Activated CD4-positive, alpha-beta T cell treated with anti-CD3 and anti-CD28 coated beads, Interleukin-2, amount 50 U/mL, for 1 hour (primary cell): ENCODE data around the gene B3GNT5.
"Not testable (repeated sequence)": the region's sequence is repeated elsewhere in the genome, so short reads cannot be mapped to it uniquely, and the experiment has no call there.

Source experiments
- DNase-seq: peaks from one replicate; pipeline ENCODE4 v3.0.0-alpha.2; 2020

Gene B3GNT5, protein sequence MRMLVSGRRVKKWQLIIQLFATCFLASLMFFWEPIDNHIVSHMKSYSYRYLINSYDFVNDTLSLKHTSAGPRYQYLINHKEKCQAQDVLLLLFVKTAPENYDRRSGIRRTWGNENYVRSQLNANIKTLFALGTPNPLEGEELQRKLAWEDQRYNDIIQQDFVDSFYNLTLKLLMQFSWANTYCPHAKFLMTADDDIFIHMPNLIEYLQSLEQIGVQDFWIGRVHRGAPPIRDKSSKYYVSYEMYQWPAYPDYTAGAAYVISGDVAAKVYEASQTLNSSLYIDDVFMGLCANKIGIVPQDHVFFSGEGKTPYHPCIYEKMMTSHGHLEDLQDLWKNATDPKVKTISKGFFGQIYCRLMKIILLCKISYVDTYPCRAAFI

DNA sequence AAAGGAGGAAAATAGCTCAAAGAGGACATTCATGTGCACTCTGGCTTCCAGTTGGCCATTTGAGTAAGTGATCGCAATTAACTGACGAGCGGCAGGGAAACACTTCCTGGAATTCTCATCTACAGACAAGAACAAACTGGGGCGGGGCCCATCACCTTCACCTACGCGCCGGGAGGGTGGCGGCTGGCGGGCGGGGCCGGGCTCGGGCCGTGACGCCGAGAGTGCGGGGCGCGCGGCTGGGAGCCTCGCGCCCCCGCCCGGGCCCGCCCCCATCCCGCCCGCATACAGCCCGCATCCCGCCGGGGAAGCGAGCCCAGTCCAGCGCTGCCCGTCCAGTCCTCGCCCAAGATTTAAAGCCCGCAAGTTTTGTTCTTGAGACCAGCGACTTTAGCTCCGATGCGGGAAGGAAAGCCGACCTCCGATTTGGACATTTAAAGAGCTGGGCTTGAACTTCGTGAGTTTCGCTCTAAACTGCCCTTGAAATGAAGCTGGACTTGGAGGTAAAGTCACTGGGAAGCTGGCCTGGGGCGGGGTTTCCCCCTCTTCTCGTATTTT, at the start of gene B3GNT5:
B3GNT5 (plus strand) TSS at position 281 of the 555 bp plus-strand sequence. CDS start 16,546 bp downstream, outside the sequence.
- DNase-seq: peak; percentile 23

DNA sequence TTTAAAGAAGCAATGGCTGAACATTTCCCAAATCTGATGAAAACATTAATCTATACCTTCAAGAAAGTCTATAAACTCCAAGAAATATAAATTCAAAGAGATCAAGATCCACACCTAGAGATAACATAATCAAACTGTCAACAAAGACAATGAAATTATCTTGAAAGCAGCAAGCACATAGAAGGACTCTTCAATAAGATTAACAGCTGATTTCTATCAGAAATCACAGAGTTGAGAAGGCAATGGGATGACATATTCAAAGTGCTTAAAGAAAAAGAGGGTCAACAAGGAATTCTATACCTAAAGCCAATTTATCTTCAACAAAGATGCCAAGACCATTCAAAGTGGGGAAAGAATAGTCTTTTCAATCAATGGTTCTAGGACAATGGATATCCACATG, 49.4 kb upstream of the B3GNT5 start:
- no peak for DNase-seq

DNA sequence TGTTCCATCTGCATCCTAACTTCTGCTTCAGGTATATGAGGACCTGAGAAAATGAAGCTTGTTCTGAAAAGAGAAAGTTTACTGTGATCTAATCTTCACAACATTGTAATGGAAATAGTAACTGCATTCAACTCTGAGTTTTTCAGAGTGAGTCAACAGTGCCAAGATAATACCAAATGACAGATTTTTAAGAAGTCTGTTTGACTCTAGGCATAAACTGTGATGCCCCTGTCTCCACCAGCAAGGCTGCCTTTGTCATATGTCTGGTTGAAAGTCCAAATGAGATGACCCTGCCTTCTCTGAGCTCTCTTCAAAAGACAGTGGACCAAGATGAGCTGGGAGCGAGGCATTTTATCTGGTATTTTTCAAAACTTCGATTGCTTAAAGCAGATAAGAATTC, 44.8 kb upstream of the B3GNT5 start:
- DNase-seq: no peak

DNA sequence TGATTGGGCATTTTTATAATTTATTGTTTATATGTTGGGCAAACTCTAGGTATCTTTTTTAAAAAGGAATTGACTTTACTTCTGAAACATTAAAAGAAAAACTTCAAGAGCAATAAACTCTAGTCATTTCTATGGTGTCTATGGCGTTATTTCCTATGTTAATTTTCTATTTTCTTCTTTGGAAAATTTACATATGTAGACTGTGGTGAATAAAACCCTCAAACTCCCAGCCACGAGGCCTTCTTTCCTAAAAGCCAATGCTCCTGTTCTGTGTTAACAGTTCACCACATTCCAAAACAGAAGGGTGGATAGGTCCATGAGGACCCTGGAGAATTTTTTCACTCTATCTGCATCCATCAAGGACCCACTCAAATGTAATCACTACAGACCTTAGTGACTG, 44.3 kb upstream of the B3GNT5 start:
- DNase-seq: no peak

DNA sequence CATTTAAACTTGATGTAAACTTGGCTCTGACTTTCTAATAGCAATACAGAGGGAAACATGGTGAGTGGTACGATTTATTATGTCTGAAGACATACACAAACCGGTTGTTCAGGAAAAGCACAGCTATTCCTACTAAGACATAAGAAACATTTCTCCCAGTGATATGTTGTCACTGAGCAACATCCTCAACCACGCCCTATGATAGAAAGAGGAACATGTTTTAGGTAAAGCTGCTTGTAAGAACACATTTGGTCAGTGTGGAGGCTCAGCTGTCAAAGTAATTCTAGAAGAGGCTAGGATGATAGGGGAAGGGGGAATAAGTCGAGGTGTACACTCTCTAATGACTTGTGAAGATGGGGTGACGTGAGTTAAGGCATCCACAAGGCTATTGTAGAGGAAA, 42.7 kb upstream of the B3GNT5 start:
- no peak for DNase-seq

DNA sequence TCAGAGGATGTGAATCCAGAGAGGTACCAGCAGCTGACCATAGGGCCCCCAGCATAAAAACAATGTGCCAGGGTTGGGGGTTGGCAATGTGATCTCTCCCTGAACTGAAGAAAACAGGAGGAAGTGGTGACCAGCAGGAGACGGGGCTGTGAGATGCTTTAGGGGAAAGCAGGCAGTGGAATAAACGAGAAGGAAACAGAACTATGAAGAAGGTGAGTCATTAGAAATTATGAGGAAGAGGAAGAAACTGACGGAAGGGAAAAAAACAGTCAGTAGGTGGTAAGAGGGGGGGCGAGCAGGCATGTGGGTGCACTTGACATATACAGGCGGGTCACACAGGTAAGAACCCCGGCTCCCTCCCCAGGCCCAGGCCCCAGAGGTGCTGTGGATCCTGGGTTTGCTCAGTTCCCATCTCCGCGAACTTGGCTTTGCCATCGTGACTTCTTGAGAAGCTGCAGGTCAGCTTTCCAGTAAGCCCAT, 42.2 kb upstream of the B3GNT5 start:
- DNase-seq: no peak

DNA sequence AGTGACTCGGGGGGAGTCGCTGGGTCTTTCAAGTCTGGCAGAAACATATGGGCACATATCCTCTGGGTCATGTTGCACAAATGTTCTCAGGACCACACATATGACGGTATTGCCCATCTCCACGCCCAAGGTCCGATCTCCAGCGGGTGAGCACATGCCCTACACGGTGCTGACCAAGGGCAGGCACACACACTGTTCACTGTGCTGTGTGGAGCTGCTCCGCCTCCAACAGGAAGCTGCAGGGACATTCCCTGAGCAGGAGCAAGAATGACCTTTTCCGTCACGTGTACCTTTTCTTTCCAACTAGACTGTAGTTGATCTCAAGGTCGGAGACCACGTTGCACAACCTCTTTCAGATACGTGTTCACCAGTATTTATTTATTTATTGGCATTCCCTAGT, 41.7 kb upstream of the B3GNT5 start:
- no peak for DNase-seq

DNA sequence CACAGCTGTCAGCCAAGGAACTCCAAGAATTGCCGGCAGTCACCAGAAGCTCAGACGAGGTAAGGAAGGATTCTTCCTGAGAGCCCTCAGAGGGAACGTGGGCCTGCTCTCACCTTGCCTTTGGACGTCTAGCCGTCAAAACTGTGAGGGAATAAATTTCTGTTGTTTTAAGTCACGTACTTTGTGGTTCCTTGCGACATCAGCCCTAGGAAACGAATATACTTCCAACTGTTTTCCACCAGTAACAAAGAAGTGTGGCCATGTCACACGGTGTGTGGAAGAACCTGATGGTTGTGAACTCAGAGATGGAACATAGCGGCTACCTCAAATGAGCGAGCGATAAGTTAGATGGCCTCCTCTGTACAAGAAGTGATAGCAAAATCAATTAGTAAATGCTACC, 41.0 kb upstream of the B3GNT5 start:
- DNase-seq: no peak

DNA sequence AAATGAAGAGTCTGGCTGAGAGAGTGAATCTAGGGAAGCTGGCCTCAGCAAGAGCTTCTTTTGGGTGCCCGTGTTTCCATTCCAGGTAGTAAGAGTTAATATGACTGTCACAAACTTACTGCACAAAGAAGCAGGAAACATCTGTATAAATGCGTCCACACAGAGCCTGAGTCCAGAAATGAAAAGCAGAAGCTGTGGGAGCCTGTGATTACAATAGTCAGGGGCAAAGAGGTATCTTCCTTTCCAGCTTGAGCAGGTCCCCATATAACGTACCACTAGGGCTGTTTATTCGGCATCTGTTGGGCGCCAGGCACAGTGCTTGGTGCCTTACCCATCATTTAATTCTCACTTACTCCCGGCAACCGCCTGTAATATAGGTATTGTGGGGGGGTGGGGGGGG, 40.5 kb upstream of the B3GNT5 start:
- no peak for DNase-seq

DNA sequence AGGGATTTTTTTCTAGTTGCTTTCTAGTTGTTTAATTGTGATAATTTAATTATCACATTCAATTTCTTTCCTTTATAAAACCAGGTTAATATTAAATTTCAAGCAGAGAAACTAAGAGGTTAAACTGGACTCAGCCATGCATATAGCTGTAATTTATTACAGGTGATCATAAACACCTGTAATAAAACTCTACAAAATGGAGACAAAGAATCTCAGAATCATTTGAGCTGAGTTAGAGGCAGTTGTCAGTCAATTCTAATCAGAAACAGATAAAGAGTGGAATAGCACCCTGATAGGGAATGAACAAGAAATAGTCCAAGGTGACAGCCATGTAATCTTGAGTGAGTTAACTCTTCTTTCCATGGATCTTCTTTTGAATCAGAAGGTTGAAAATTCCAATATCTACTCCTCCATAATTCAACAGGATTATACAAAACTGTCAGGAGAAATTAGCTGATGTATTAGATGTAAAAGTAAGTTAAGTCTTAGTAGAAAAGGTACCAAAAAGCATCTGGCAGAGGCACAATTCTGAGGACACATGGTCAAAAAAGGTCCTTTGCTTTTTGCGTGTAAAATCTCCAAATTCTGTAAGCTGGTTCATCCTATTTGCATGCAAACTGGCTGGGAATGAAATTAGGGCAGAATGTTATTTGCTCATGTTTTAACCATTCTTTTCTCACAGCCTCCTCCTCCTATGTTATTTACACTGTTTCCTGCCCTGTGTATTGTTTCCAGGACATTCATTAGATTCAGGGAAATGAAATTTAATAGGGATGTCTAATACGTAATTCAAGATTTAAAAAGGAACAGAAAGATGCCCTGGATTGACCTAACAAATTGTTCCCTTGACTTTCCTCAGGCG, 39.4 kb upstream of the B3GNT5 start:
- DNase-seq: no peak

DNA sequence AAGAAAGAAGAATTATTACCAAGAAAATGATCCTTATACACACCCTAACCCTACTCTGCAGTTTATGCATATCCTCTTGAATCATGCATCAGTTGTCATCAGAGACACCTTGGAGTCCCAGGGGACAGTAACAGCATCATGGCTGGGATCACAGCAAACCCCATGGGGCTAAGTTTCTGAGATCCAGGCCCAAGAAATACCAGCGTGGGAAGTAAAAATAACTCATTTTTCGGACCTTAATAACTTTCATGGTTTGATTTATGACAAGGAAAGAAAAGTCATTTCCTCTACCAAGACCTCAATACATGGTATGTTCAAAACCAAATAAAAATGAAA, 38.8 kb upstream of the B3GNT5 start:
- DNase-seq: no peak

DNA sequence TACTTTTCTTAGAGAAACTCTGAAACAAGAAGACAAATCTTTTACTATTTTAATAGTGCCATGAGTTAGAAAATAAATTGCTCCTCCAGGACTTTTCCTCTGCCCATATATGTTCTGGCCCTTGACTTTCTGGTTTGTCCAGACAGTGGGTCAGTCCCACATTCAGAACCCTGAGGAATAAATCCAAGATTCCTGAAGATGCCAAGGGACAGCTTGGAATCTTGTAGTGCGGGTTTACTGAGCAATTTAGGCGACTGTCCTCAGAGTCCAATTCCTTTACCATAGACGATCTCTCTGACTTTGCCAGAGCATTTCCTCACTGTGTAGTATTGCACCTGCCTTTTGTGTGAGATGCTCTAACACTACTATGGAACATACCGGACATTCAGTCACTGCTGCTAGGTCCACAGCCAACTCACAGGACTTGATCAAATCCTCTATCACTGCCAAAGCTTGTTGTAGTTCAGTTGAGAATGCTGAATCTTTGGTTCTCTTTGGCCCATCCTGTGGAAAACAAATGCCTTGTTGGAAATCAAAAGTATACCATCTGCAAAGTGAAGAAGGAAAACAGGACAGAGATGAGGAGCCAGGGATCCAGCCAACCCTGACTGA, 37.4 kb upstream of the B3GNT5 start:
- DNase-seq: no peak

DNA sequence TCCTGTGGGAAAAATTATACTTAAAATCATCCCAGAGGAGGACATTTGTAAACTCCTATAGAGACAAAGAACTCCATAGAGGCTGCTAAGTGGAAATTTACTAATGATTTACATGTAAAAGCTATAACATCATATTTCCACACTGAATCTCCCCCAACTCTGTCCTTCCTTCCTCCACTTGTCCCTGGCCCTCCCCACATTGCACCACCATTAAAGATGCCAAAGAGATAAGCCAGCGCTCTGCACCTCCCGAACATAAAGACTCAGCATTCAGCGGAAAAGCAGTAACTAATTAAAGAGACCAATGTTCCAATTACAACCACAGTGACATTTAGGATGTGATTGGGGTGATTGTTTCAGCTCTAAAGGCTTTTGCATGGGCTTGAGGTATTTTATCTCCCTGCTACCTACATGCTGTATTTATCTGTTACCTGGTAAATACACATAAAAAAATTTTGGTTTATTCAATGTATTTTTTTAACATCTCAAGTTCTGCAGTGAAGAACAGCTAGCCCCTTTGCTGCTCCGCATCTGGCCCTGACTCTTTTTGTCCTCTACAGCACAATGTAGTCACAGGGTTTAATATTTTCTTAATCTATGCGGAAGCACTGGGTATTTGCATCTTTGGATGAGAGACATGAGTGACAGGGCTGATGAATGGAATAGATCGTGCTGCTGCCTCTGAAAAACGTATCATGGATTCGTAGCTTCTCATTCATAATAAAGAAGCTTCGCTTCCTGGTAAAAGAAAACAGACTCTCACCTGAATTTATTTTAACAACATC, 35.3 kb upstream of the B3GNT5 start:
- no peak for DNase-seq

DNA sequence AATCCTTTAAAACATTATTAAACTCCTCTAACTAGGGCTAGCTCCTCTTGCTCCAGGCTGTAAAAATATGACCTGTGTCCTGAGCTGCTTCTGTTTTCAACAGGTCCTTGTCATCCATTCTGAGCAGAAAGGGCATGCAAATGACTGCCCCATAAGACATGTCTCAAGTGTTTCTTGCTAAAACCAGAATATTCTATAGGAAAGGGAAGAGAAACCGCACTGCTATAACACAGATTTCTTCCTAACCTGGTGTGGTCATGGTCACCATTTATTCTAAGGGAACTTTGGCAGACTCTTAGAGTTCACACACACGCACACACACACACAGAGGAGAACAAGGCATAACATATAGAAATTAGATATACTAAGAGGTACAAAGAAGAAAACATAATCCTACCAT, 34.2 kb upstream of the B3GNT5 start:
- DNase-seq: no peak

DNA sequence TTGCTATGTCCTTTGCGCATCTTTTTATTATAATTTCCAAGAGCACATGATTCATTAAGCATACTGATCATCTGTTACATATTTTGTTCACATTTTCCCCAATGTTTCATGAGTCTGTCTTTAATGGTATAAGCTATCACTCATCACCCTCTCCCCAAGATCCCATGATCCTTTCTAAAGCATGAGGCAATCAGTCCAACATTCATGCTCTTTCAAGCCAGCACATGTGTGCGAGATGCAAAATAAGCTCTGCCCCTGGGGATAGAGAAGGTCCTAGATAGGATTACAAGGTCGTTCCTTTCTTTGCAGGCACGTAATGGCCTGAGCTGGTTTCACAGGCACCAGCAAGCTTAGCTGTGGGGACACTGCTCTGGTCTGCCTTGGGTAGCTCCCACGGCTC, 32.2 kb upstream of the B3GNT5 start:
- DNase-seq: no peak

DNA sequence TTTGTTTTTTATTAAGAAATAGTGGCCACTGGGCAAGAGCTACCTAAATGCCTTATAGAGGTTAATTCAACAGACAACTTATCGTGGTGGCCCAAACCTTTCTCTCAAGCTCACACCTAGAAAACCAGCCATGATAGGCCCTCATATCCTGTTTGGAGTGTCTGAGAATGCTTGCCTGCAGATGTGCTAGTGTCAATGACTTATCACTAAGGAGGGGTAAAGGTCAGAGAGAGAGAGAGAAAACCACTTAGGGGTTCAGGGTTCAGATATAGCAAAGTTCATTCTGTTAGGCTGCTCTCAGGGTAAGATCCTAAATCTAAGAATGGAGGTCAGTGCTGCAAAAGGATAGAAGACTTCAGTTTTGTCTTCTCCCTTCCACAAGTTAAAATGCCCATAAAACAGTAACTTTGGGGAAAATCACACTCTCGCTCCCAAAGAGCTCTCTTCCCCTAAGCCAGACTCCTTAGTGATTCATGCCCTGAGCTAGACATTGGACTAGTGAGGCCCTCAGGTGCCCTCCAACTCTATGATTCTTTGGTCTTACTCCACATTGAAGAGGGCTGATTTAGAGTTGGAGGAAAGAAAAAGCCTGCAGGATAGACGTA, 30.3 kb upstream of the B3GNT5 start:
- DNase-seq: no peak

DNA sequence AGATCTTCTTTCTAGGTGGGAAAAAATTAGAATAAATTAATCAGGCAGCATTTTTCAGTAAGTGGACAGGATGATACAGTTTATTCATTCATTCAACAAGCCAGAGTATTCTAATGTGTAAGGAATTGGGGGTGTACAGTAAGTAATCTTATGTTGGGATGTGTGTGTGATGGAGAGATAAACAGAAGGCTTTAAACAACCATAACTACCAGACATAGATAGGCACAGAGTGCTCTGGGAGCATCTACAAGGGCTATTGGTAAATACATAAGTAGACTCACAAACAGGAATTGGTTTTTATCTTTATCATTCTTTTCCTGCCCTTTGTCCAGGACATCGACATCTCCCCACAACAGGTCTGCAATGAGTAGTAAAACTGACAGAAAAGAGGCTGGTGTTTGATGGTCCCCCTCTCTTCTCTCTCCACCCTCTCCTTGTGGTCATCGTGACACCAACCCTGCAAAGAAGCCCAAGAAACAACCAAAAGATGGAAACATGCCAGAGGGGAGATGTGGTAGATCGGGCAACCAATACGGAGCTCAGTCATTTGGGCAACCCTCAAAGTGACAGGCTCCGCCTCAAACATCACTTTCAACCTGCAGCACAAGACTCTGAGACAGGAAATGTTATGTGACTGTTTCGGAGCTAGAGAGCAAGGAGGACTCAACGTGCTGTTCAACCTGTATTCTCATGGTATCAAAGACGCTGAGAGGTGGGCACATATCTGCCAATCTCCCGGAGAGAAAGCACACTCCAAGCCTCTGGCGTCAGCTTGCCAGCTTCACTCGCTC, 28.7 kb upstream of the B3GNT5 start:
- DNase-seq: no peak

DNA sequence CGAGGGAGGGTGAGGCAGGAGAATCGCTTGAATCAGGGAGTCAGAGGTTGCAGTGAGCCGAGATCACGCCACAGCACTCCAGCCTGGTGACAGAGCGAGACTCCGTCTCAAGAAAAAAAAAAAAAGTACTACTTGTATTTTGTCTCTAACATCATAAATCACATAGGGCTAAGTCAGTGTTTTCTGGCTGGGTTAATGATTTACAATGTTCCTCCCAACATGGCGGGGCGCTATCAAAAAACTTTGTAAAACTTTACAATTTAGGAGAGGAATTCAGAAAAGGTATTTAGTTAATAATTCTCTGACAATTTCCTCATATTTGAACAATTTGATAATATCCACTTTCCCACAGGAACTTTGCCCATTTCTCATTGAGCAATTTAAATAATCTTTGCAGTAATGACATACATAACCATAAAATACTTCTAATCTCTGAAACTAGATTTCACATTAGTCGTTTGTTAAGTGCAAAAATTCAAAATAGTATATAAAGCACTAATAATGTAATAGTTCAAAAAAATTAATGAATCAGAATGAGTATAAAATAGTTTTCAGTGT, 26.6 kb upstream of the B3GNT5 start:
- DNase-seq: no peak

DNA sequence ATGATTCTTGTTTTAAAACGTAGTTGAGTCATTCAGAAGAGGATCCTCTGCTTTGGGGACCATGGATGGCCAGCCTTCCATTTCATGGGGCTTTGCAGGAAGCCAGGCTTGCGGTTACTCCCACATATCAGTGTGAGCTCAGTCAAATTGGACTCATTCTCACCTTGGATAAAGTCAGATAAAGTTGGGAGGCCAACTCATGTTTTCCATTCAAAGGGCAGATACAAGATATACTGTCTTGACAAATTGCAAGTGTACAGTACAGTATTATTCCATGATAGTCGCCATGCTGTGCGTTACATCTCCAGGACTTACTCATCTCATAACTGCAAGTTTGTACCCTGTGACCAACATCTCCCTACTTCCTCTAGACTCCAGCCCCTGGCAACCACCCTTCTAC, 25.5 kb upstream of the B3GNT5 start:
- no peak for DNase-seq

DNA sequence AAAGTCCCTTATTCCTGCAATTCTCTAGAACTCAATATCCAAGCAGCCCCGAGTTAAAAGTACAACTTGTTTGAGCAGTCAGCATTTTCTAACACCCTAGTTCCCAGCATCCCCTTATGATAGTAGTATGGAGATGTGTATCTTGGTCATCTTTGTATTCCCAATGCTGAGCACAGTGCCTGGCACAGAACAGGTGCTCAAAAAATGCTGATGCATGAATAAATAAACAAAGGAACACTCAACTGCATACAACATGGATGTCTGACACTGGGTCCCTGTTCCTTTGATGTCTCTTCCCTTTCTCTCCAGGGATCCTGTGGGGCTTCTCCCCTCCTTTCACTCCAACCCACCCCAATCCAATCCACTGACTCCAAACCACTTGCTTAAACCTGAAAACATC, 23.9 kb upstream of the B3GNT5 start:
- DNase-seq: no peak

DNA sequence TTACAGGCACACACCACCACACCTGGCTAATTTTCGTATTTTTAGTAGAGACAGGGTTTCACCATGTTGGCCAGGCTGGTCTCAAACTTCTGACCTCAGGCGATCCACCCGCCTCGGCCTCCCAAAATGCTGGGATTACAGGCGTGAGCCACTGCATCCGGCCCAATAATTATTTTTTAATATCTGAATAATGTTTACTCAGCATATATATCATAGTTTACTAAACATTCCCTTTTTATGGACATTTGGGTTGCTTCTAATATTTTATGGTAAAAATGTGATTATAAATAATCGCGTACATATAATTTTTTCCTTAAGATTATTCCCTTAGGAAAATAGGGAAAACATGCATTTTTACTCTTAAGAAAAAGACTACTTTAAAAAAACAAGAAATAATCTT, 22.8 kb upstream of the B3GNT5 start:
- DNase-seq: not testable (repeated sequence)
